ENCODE results near the gene TTC28. TPM values are rescaled to one million over a fixed set of nuclear protein-coding genes. Genes with fewer than 3 reads are reported as not detected.
"Not testable (repeated sequence)": the region's sequence is repeated elsewhere in the genome, so short reads cannot be mapped to it uniquely, and the experiment has no call there.

TTC28 gene
- total and polyA plus RNA-seq, 4 donors: 3.1 to 74.9 (median 26.1) TPM

DNA sequence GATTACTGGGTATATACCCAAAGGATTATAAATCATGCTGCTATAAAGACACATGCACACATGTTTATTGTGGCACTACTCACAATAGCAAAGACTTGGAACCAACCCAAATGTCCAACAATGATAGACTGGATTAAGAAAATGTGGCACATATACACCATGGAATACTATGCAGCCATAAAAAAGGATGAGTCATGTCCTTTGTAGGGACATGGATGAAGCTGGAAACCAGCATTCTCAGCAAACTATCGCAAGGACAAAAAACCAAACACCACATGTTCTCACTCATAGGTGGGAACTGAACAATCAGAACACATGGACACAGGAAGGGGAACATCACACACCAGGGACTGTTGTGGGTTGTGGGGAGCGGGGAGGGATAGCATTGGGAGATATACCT is 510.3 kb downstream of the TTC28 start:
- DNase-seq; H3K4me1 ChIP-seq (ENCODE audit: control insufficient read depth in 1 of 2, insufficient read depth in 2 of 2, low read length in 2 of 2); H3K36me3 ChIP-seq (ENCODE audit: control insufficient read depth in 1 of 2, insufficient read depth in 2 of 2, low read length in 1 of 2); H3K27me3 ChIP-seq (ENCODE audit: control insufficient read depth in 1 of 2, insufficient read depth in 2 of 2, low read length in 1 of 2); H3K4me3 ChIP-seq (ENCODE audit: low read length in 2 of 2); H3K27ac ChIP-seq (ENCODE audit: low read depth in 1 of 2, low read length in 2 of 2); H3K9me3 ChIP-seq (ENCODE audit: control insufficient read depth, low read length); ATAC-seq (ENCODE audit: low FRiP score); intact Hi-C loops (cut with DNase I): not testable (repeated sequence)
- 95 to 99% methylated on average over 2 of the region's 2 CpGs for WGBS, 2 donors

DNA sequence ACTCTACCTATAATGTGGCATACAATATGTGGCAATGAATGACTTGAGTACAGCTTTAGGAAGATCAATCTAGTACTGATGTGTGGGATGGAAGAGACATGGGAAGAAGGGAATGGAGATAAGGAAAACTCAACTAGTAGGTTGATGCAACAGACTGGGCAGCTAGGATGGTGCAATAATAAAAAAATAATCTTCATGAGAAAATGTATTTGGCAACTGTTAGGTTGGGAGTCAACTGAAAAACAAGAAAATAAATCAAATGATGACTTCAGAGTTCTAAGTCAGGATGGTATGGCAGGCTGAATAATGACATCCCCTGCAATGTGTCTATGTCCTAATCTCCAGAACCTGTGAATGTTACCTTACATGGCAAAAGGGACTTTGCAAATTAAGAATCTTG is 523.8 kb downstream of the TTC28 start:
- intact Hi-C loops (cut with DNase I): no loop called here
- Histone ChIP-seq H3K36me3 (ENCODE audit: control insufficient read depth in 1 of 2, insufficient read depth in 2 of 2, low read length in 1 of 2) (no peaks in the 10 kb centered on the region), H3K27me3 (ENCODE audit: control insufficient read depth in 1 of 2, insufficient read depth in 2 of 2, low read length in 1 of 2) (no peaks in the 10 kb centered on the region), H3K9me3 (ENCODE audit: control insufficient read depth, low read length) (no peaks in the 10 kb centered on the region), H3K4me3 (ENCODE audit: low read length in 2 of 2) (no peak overlapping the region), H3K4me1 (ENCODE audit: control insufficient read depth in 1 of 2, insufficient read depth in 2 of 2, low read length in 2 of 2) (peaks cover 0 to 4% of the 10 kb centered on the region in 2 donors), H3K27ac (ENCODE audit: low read depth in 1 of 2, low read length in 2 of 2) (no peak overlapping the region)
- ATAC-seq (ENCODE audit: low FRiP score) (no peak), DNase-seq (no peak)

GRCh38 chr22:28154861-28155260 is 524.8 kb downstream of the TTC28 start:
- WGBS, 2 donors: 57 to 66% methylated on average over 2 of the region's 2 CpGs

GRCh38 chr22:28151151-28151816 is 528.4 kb downstream of the TTC28 start:
- H3K27ac ChIP-seq (ENCODE audit: low read depth in 1 of 2, low read length in 2 of 2): no peak overlapping the region

More at GRCh38 chr22:28154861-28155260, 524.8 kb downstream of the TTC28 start:
- DNase-seq (no peak), ATAC-seq (ENCODE audit: low FRiP score) (no peak)
- intact Hi-C loops (cut with DNase I): no loop called here
- H3K36me3 ChIP-seq (ENCODE audit: control insufficient read depth in 1 of 2, insufficient read depth in 2 of 2, low read length in 1 of 2): no peaks in the 10 kb centered on the region
- peaks cover 0 to 4% of the 10 kb centered on the region in 2 donors for H3K4me1 ChIP-seq (ENCODE audit: control insufficient read depth in 1 of 2, insufficient read depth in 2 of 2, low read length in 2 of 2)
- H3K9me3 ChIP-seq (ENCODE audit: control insufficient read depth, low read length): no peaks in the 10 kb centered on the region
- H3K4me3 ChIP-seq (ENCODE audit: low read length in 2 of 2): no peak overlapping the region
- H3K27me3 ChIP-seq (ENCODE audit: control insufficient read depth in 1 of 2, insufficient read depth in 2 of 2, low read length in 1 of 2): no peaks in the 10 kb centered on the region
- no peak overlapping the region for H3K27ac ChIP-seq (ENCODE audit: low read depth in 1 of 2, low read length in 2 of 2)

GRCh38 chr22:28148816-28149465 is 530.7 kb downstream of the TTC28 start:
- ATAC-seq (ENCODE audit: low FRiP score) (no peak), DNase-seq (no peak)
- H3K27ac ChIP-seq (ENCODE audit: low read depth in 1 of 2, low read length in 2 of 2): no peak overlapping the region
- 89 to 92% methylated on average over 6 of the region's 6 CpGs for WGBS, 2 donors
- no peaks in the 10 kb centered on the region for H3K9me3 ChIP-seq (ENCODE audit: control insufficient read depth, low read length)
- intact Hi-C loops (cut with DNase I): no loop called here
- no peaks in the 10 kb centered on the region for H3K27me3 ChIP-seq (ENCODE audit: control insufficient read depth in 1 of 2, insufficient read depth in 2 of 2, low read length in 1 of 2)
- no peaks in the 10 kb centered on the region for H3K36me3 ChIP-seq (ENCODE audit: control insufficient read depth in 1 of 2, insufficient read depth in 2 of 2, low read length in 1 of 2)
- H3K4me1 ChIP-seq (ENCODE audit: control insufficient read depth in 1 of 2, insufficient read depth in 2 of 2, low read length in 2 of 2): peaks cover 0 to 4% of the 10 kb centered on the region in 2 donors
- H3K4me3 ChIP-seq (ENCODE audit: low read length in 2 of 2): no peak overlapping the region

More at GRCh38 chr22:28151151-28151816, 528.4 kb downstream of the TTC28 start:
- intact Hi-C loops (cut with DNase I): no loop called here
- H3K27me3 ChIP-seq (ENCODE audit: control insufficient read depth in 1 of 2, insufficient read depth in 2 of 2, low read length in 1 of 2): no peaks in the 10 kb centered on the region
- H3K4me3 ChIP-seq (ENCODE audit: low read length in 2 of 2): no peak overlapping the region
- 82 to 85% methylated on average over 4 of the region's 4 CpGs for WGBS, 2 donors
- no peaks in the 10 kb centered on the region for H3K9me3 ChIP-seq (ENCODE audit: control insufficient read depth, low read length)
- ATAC-seq (ENCODE audit: low FRiP score) (no peak), DNase-seq (no peak)
- H3K36me3 ChIP-seq (ENCODE audit: control insufficient read depth in 1 of 2, insufficient read depth in 2 of 2, low read length in 1 of 2): no peaks in the 10 kb centered on the region
- H3K4me1 ChIP-seq (ENCODE audit: control insufficient read depth in 1 of 2, insufficient read depth in 2 of 2, low read length in 2 of 2): peaks cover 0 to 4% of the 10 kb centered on the region in 2 donors

GRCh38 chr22:28147401-28147800 is 532.2 kb downstream of the TTC28 start:
- Histone ChIP-seq H3K27ac (ENCODE audit: low read depth in 1 of 2, low read length in 2 of 2) (no peak overlapping the region), H3K9me3 (ENCODE audit: control insufficient read depth, low read length) (no peaks in the 10 kb centered on the region), H3K36me3 (ENCODE audit: control insufficient read depth in 1 of 2, insufficient read depth in 2 of 2, low read length in 1 of 2) (no peaks in the 10 kb centered on the region), H3K4me3 (ENCODE audit: low read length in 2 of 2) (no peak overlapping the region), H3K4me1 (ENCODE audit: control insufficient read depth in 1 of 2, insufficient read depth in 2 of 2, low read length in 2 of 2) (peaks cover 0 to 9% of the 10 kb centered on the region in 2 donors), H3K27me3 (ENCODE audit: control insufficient read depth in 1 of 2, insufficient read depth in 2 of 2, low read length in 1 of 2) (no peaks in the 10 kb centered on the region)
- no peak for DNase-seq
- intact Hi-C loops (cut with DNase I): no loop called here
- WGBS, 2 donors: 91 to 95% methylated on average over 2 of the region's 2 CpGs
- ATAC-seq (ENCODE audit: low FRiP score): no peak

GRCh38 chr22:28146401-28147314 is 533.0 kb downstream of the TTC28 start:
- H3K9me3 ChIP-seq (ENCODE audit: control insufficient read depth, low read length): no peaks in the 10 kb centered on the region
- no peak for ATAC-seq (ENCODE audit: low FRiP score)
- no peak for DNase-seq
- H3K4me1 ChIP-seq (ENCODE audit: control insufficient read depth in 1 of 2, insufficient read depth in 2 of 2, low read length in 2 of 2): peaks cover 0 to 9% of the 10 kb centered on the region in 2 donors
- H3K4me3 ChIP-seq (ENCODE audit: low read length in 2 of 2): no peak overlapping the region
- no peaks in the 10 kb centered on the region for H3K27me3 ChIP-seq (ENCODE audit: control insufficient read depth in 1 of 2, insufficient read depth in 2 of 2, low read length in 1 of 2)
- no peak overlapping the region for H3K27ac ChIP-seq (ENCODE audit: low read depth in 1 of 2, low read length in 2 of 2)
- intact Hi-C loops (cut with DNase I): no loop called here
- no peaks in the 10 kb centered on the region for H3K36me3 ChIP-seq (ENCODE audit: control insufficient read depth in 1 of 2, insufficient read depth in 2 of 2, low read length in 1 of 2)
- WGBS, 2 donors: 80 to 84% methylated on average over 5 of the region's 5 CpGs

DNA sequence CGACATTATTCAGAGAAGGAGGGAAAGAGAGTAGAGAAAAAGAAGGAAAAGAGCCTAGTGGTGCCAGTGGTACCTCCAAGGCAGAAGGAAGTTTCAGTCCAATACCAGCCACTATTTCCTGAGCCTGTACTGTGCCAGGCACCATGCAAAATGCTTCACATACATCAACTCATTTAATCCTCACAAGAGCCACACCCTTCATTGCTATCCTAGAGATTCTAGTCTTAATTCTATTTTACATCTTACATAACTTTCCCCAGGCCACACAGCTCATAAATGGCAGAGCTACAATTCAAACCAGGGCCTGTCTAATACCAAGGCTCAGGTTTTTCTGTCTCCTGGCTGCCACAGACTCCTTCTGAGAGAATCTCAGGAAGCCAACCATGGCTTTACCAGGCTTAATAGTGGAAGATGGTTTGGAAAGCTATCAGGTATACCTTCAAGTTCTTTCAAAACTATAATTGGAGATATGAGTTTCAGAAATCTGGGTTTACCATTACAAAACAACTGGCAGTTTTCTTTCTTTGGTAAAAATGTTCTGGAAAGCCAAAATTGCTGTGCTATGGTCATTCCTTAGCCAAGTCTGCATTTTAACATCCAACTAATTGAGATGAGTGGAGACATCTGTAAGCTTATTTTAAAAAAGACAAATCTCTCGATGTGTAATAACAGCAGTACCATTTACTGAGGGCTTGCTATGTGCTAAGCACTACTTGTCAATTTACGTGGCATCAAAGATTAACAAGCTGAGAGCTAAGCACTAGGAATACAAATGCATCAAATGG is 535.5 kb downstream of the TTC28 start:
- DNase-seq (no peak), ATAC-seq (ENCODE audit: low FRiP score) (no peak)
- Histone ChIP-seq H3K9me3 (ENCODE audit: control insufficient read depth, low read length) (no peaks in the 10 kb centered on the region), H3K27ac (ENCODE audit: low read depth in 1 of 2, low read length in 2 of 2) (no peak overlapping the region), H3K4me3 (ENCODE audit: low read length in 2 of 2) (no peak overlapping the region), H3K4me1 (ENCODE audit: control insufficient read depth in 1 of 2, insufficient read depth in 2 of 2, low read length in 2 of 2) (peaks cover 0 to 5% of the 10 kb centered on the region in 2 donors), H3K27me3 (ENCODE audit: control insufficient read depth in 1 of 2, insufficient read depth in 2 of 2, low read length in 1 of 2) (no peaks in the 10 kb centered on the region), H3K36me3 (ENCODE audit: control insufficient read depth in 1 of 2, insufficient read depth in 2 of 2, low read length in 1 of 2) (no peaks in the 10 kb centered on the region)
- 86 to 91% methylated on average over 3 of the region's 3 CpGs for WGBS, 2 donors
- intact Hi-C loops (cut with DNase I): no loop called here
